Activated T-cell treated with anti-CD3 and anti-CD28 coated beads, Interleukin-2, amount 50 U/mL, for 48 hours (primary cell): ENCODE results near the gene ISG15.
A peak's percentile ranks its signal among the peaks of the same experiment; 100 is the strongest.
"Not testable (repeated sequence)": the region's sequence is repeated elsewhere in the genome, so short reads cannot be mapped to it uniquely, and the experiment has no call there.

ENCODE experiments used
- DNase-seq, 2 experiments: peaks; one replicate each; pipeline ENCODE4 v3.0.0-alpha.2; 2020

The ISG15 gene

GRCh38 chr1:995665-996633 is 17.3 kb upstream of the ISG15 start:
- DNase-seq: no peak

GRCh38 chr1:996851-997712 is 16.2 kb upstream of the ISG15 start:
- no peak for DNase-seq

GRCh38 chr1:997713-997992 is 15.6 kb upstream of the ISG15 start:
- no peak for DNase-seq

- DNase-seq: no peak
Observed at GRCh38 chr1:997993-998744, 15.1 kb upstream of the ISG15 start.

- DNase-seq: no peak
Observed at GRCh38 chr1:998745-998994, 14.6 kb upstream of the ISG15 start.

- DNase-seq: no peak
Observed at GRCh38 chr1:998995-999724, 14.1 kb upstream of the ISG15 start.

- DNase-seq: peak; percentile 74 to 79
Observed at GRCh38 chr1:999725-1000356, 13.5 kb upstream of the ISG15 start, which contains the start of gene HES4. Gene HES4 (minus strand): TSS chr1:1000097. CDS start chr1:999973, 124 bp downstream.

- DNase-seq: peak; percentile 74 to 83
Observed at GRCh38 chr1:1000357-1001056, 12.8 kb upstream of the ISG15 start.

GRCh38 chr1:1001057-1001783 is 12.1 kb upstream of the ISG15 start:
- DNase-seq: no peak

GRCh38 chr1:1003618-1004419 is 9.5 kb upstream of the ISG15 start:
- DNase-seq: no peak

GRCh38 chr1:1004420-1004779 is 8.9 kb upstream of the ISG15 start:
- DNase-seq: no peak

- no peak for DNase-seq
Observed at GRCh38 chr1:1004780-1005697, 8.3 kb upstream of the ISG15 start.

- DNase-seq: no peak
Observed at GRCh38 chr1:1005774-1006304, 7.5 kb upstream of the ISG15 start.

GRCh38 chr1:1006305-1007159 is 6.8 kb upstream of the ISG15 start:
- DNase-seq: no peak

GRCh38 chr1:1010131-1010530 is 3.2 kb upstream of the ISG15 start:
- DNase-seq: not testable (repeated sequence)

GRCh38 chr1:1011396-1011949 is 1.8 kb upstream of the ISG15 start:
- no peak for DNase-seq

- DNase-seq: not testable (repeated sequence)
Observed at GRCh38 chr1:1012736-1013104, 577 bp upstream of the ISG15 start.
